ENCODE data around the gene TIMM44. TPM values are rescaled to one million over a fixed set of nuclear protein-coding genes. Genes with fewer than 3 reads are reported as not detected.

Gene TIMM44
- total RNA-seq, 1 donor from 2014 or later, result 80.7 TPM

DNA sequence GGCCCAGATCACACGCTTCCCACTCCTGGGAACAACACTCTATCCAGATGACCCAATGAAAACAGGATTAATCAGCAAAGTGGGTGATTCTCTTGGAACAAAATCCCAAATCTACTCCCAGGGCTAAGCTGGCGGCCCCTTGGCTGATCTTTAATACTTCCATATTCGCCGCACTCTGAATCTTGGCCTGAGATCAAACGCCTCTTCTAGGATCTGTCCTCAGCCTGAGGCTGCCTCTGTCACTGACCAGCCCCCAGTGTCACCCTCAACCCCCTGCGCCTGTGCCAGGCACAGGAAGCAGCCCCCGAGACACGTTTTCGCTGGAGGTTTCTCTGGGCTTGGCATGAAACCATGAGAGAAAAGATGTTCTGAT, 15.1 kb downstream of the TIMM44 start:
- Mint-ChIP-seq H3K27ac (peak overlapping the region; percentile 100), H3K4me3 (peak overlapping the region; percentile 62), H3K36me3 (no peaks in the 10 kb centered on the region)

DNA sequence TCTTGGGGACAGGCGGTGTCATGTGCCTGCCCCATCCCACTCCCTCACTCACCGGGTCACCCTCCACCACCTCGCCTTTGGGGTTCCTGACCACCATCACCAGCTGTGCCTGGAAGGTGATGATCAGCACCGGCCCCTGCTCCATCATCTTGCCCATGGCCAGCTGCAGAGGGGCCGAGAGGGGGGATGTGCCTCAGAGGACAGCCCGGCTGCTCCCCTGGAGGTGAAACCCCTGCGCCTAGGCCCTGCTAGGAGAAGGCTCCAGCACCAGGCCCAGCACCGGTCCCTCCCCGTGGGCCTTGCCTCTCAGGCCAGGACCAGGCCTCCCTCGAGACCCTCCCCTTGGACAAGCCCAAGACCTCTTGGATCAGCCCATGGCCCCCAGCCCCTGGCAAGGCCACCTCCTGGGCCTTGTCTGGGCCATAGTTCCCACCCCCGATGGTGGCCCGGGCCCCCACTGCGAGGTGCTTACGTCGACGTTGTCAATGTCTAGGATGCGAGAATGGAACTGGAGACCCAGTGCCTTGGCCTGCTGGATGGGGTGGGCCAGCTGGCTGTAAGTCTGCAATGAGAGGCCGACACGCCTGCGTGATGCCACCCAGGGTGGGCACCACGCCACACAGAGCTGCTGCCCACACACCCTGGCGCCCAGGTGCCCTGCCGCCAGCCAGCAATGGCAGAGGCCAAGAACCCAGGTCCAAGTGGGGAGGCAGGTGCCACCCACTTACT, 15.7 kb downstream of the TIMM44 start:
- Mint-ChIP-seq H3K27me3 (ENCODE audit: low read depth) (no peaks in the 10 kb centered on the region), H3K4me3 (peak overlapping the region; percentile 62), H3K36me3 (no peaks in the 10 kb centered on the region), H3K27ac (peak overlapping the region; percentile 100), H3K9me3 (no peaks in the 10 kb centered on the region), H3K4me1 (peaks cover 34% of the 10 kb centered on the region)
- no peak for DNase-seq (ENCODE audit: low spot score in 2 of 2, unreplicated experiment in 2 of 2)
- TF ChIP-seq, protein P1, sequence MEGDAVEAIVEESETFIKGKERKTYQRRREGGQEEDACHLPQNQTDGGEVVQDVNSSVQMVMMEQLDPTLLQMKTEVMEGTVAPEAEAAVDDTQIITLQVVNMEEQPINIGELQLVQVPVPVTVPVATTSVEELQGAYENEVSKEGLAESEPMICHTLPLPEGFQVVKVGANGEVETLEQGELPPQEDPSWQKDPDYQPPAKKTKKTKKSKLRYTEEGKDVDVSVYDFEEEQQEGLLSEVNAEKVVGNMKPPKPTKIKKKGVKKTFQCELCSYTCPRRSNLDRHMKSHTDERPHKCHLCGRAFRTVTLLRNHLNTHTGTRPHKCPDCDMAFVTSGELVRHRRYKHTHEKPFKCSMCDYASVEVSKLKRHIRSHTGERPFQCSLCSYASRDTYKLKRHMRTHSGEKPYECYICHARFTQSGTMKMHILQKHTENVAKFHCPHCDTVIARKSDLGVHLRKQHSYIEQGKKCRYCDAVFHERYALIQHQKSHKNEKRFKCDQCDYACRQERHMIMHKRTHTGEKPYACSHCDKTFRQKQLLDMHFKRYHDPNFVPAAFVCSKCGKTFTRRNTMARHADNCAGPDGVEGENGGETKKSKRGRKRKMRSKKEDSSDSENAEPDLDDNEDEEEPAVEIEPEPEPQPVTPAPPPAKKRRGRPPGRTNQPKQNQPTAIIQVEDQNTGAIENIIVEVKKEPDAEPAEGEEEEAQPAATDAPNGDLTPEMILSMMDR (IDR thresholded peaks at IDR 0.05; ENCODE audit: unreplicated experiment), result no peak

More for the DNA sequence above, 15.1 kb downstream of the TIMM44 start:
- Mint-ChIP-seq H3K27me3 (ENCODE audit: low read depth) (no peaks in the 10 kb centered on the region), H3K4me1 (peaks cover 31% of the 10 kb centered on the region), H3K9me3 (no peaks in the 10 kb centered on the region)
- TF ChIP-seq, protein P1 (IDR thresholded peaks at IDR 0.05; ENCODE audit: unreplicated experiment), result no peak
- no peak for DNase-seq (ENCODE audit: low spot score in 2 of 2, unreplicated experiment in 2 of 2)

GRCh38 chr19:7926727-7927604, 16.5 kb downstream of the TIMM44 start:
- Mint-ChIP-seq H3K4me1 (peaks cover 34% of the 10 kb centered on the region), H3K27me3 (ENCODE audit: low read depth) (no peaks in the 10 kb centered on the region), H3K4me3 (peak overlapping the region; percentile 70), H3K27ac (peak overlapping the region; percentile 91), H3K9me3 (no peaks in the 10 kb centered on the region), H3K36me3 (no peaks in the 10 kb centered on the region)
- DNase-seq (ENCODE audit: low spot score in 2 of 2, unreplicated experiment in 2 of 2), result no peak
- TF ChIP-seq, protein P1 (IDR thresholded peaks at IDR 0.05; ENCODE audit: unreplicated experiment), result no peak

- H3K9me3 Mint-ChIP-seq, result no peaks in the 10 kb centered on the region
Measured at GRCh38 chr19:7926021-7926726, 17.3 kb downstream of the TIMM44 start, which contains the start of gene CTXN1. TSS of gene CTXN1 (minus strand) at chr19:7926135. CDS start at chr19:7925538, 597 bp downstream.

More at GRCh38 chr19:7926021-7926726, 17.3 kb downstream of the TIMM44 start, which contains the start of gene CTXN1:
- Mint-ChIP-seq H3K36me3 (no peaks in the 10 kb centered on the region), H3K4me1 (peaks cover 37% of the 10 kb centered on the region), H3K27me3 (ENCODE audit: low read depth) (no peaks in the 10 kb centered on the region), H3K27ac (peak within 1 kb of the TSS; percentile 94), H3K4me3 (peak within 1 kb of the TSS; percentile 85)
- TF ChIP-seq, protein P1 (IDR thresholded peaks at IDR 0.05; ENCODE audit: unreplicated experiment), result no peak
- DNase-seq (ENCODE audit: low spot score in 2 of 2, unreplicated experiment in 2 of 2), result peak; percentile 79 to 89

Measured in mesothelial cell of epicardium (in vitro differentiated cells).